Osteoblast (primary cell): ENCODE results near the gene LITAF. TPM values are rescaled to one million over a fixed set of nuclear protein-coding genes. Genes with fewer than 3 reads are reported as not detected.

Source experiments
- DNase-seq: peaks from one replicate; pipeline ENCODE4 v3.0.0; 2011; ENCODE audit warnings: low spot score, mixed read lengths; ENCODE audit not compliant: insufficient read length; ENCODE audit errors: missing footprints
- H2AFZ ChIP-seq: 2 replicates; pipeline ENCODE4 v1.6.0; 2011; ENCODE audit warnings: mild to moderate bottlenecking, low read length
- H3K27ac ChIP-seq: 2 replicates; pipeline ENCODE4 v1.5.1; 2011; ENCODE audit warnings: mild to moderate bottlenecking, low read depth, low read length, moderate library complexity
- H3K27me3 ChIP-seq: 2 replicates; pipeline ENCODE4 v1.6.0; 2012; ENCODE audit warnings: mild to moderate bottlenecking, control low read depth, inconsistent platforms, low read length, moderate library complexity; ENCODE audit not compliant: insufficient read depth
- H3K36me3 ChIP-seq: 2 replicates; pipeline ENCODE4 v1.5.1; 2011; ENCODE audit warnings: mild to moderate bottlenecking, low read length, control low read depth, moderate library complexity; ENCODE audit not compliant: insufficient read depth
- H3K4me1 ChIP-seq: 2 replicates; pipeline ENCODE4 v1.5.1; 2011; ENCODE audit warnings: mild to moderate bottlenecking, low read length, control low read depth, moderate library complexity; ENCODE audit not compliant: insufficient read depth
- H3K4me2 ChIP-seq: 2 replicates; pipeline ENCODE4 v1.6.0; 2011; ENCODE audit warnings: mild to moderate bottlenecking, low read length; ENCODE audit not compliant: insufficient read depth
- H3K4me3 ChIP-seq: fragments of 200-600 bp; sonication (generic); 3 replicates; pipeline ENCODE4 v1.5.1; 2012; ENCODE audit warnings: mild to moderate bottlenecking, low read length, inconsistent platforms; ENCODE audit not compliant: insufficient read depth
- H3K79me2 ChIP-seq: 2 replicates; pipeline ENCODE4 v1.6.0; 2012; ENCODE audit warnings: mild to moderate bottlenecking, low read length, control low read depth, inconsistent platforms; ENCODE audit not compliant: insufficient read depth
- H3K9me3 ChIP-seq: 2 replicates; pipeline ENCODE4 v1.5.1; 2011; ENCODE audit warnings: low read depth, low read length, control low read depth
- H4K20me1 ChIP-seq: 2 replicates; pipeline ENCODE4 v1.6.0; 2012; ENCODE audit warnings: mild to moderate bottlenecking, low read length, control low read depth; ENCODE audit not compliant: insufficient read depth
- CTCF ChIP-seq: IDR thresholded peaks from 2 replicates; pipeline ENCODE4 v1.5.1; 2011; ENCODE audit warnings: mild to moderate bottlenecking, low read depth, low read length, moderate library complexity; ENCODE audit errors: extremely low read depth
- total RNA-seq: library from RNA; depleted of rRNA; stranded (reverse); fragments of >200 nt; gene quantifications from 2 replicates; pipeline ENCODE4 v1.2.3, GENCODE V29; 2012

The LITAF gene
- total RNA-seq, 1 donor, result 33.3 TPM

- Histone ChIP-seq H3K9me3 (no peaks in the 10 kb centered on the region), H3K79me2 (no peaks in the 10 kb centered on the region), H3K4me3 (no peak overlapping the region), H3K27ac (no peak overlapping the region), H3K36me3 (no peaks in the 10 kb centered on the region), H3K4me2 (no peak overlapping the region), H2AFZ (no peak overlapping the region), H4K20me1 (no peaks in the 10 kb centered on the region), H3K4me1 (peaks cover 6% of the 10 kb centered on the region), H3K27me3 (no peaks in the 10 kb centered on the region)
- TF ChIP-seq CTCF, result no peak
- no peak for DNase-seq
Observed at GRCh38 chr16:11601911-11602310, 15.2 kb upstream of the LITAF start.

GRCh38 chr16:11601425-11601824 is 14.7 kb upstream of the LITAF start:
- Histone ChIP-seq H3K36me3 (no peaks in the 10 kb centered on the region), H3K79me2 (no peaks in the 10 kb centered on the region), H3K4me1 (peaks cover 8% of the 10 kb centered on the region), H3K9me3 (no peaks in the 10 kb centered on the region), H3K27ac (no peak overlapping the region), H4K20me1 (no peaks in the 10 kb centered on the region), H3K27me3 (no peaks in the 10 kb centered on the region), H2AFZ (no peak overlapping the region), H3K4me3 (no peak overlapping the region), H3K4me2 (no peak overlapping the region)
- DNase-seq, result no peak
- no peak for TF ChIP-seq CTCF

- Histone ChIP-seq H3K9me3 (no peaks in the 10 kb centered on the region), H3K79me2 (no peaks in the 10 kb centered on the region), H3K36me3 (no peaks in the 10 kb centered on the region), H4K20me1 (no peaks in the 10 kb centered on the region), H3K27me3 (no peaks in the 10 kb centered on the region), H3K4me2 (no peak overlapping the region), H3K27ac (no peak overlapping the region), H3K4me1 (peaks cover 8% of the 10 kb centered on the region), H3K4me3 (no peak overlapping the region), H2AFZ (no peak overlapping the region)
- TF ChIP-seq CTCF, result no peak
- no peak for DNase-seq
Observed at GRCh38 chr16:11599579-11599978, 12.9 kb upstream of the LITAF start.

GRCh38 chr16:11597235-11598095 is 10.7 kb upstream of the LITAF start:
- H2AFZ ChIP-seq, result no peak overlapping the region
- no peak overlapping the region for H3K27ac ChIP-seq
- peaks cover 11% of the 10 kb centered on the region for H3K4me1 ChIP-seq
- H4K20me1 ChIP-seq, result no peaks in the 10 kb centered on the region
- no peak for DNase-seq
- H3K79me2 ChIP-seq, result no peaks in the 10 kb centered on the region
- H3K9me3 ChIP-seq, result no peaks in the 10 kb centered on the region
- no peak overlapping the region for H3K4me3 ChIP-seq
- H3K27me3 ChIP-seq, result no peaks in the 10 kb centered on the region
- H3K4me2 ChIP-seq, result no peak overlapping the region
- H3K36me3 ChIP-seq, result no peaks in the 10 kb centered on the region
- TF ChIP-seq CTCF, result no peak
